GM12878 (cell line): ENCODE data around the gene ENO2. TPM values are rescaled to one million over a fixed set of nuclear protein-coding genes. Genes with fewer than 3 reads are reported as not detected.

Experiments used
- GABPA ChIP-seq: IDR thresholded peaks from 2 replicates; pipeline ENCODE4 v1.6.1; 2014; ENCODE audit warnings: antibody characterized with exemption, low read depth, mild to moderate bottlenecking, inconsistent platforms
- MEF2A ChIP-seq: IDR thresholded peaks from 2 replicates; pipeline ENCODE4 v1.6.1; 2011; ENCODE audit warnings: low read depth, mild to moderate bottlenecking, low read length, moderate library complexity; ENCODE audit not compliant: insufficient read depth
- NFIC ChIP-seq: IDR thresholded peaks from 2 replicates; pipeline ENCODE4 v1.6.1; 2012; ENCODE audit warnings: low read depth, mild to moderate bottlenecking, inconsistent platforms, low read length, moderate library complexity
- USF2 ChIP-seq: IDR thresholded peaks from 2 replicates; pipeline ENCODE4 v1.6.1; 2011; ENCODE audit warnings: low read depth, low read length, improper control_type of control experiment, borderline replicate concordance
- WRNIP1 ChIP-seq: IDR thresholded peaks from 2 replicates; pipeline ENCODE4 v1.6.1; 2011; ENCODE audit warnings: low read depth, low read length, improper control_type of control experiment, borderline replicate concordance
- ZNF592 ChIP-seq: fragments of 450-650 bp; IDR thresholded peaks from 2 replicates; pipeline ENCODE4 v1.6.1; 2017; ENCODE audit warnings: mild to moderate bottlenecking, moderate library complexity
- polyA plus RNA-seq, 11 experiments: library from polyadenylated mRNA; depleted of rRNA in 4 of 11; unstranded in 6 of 11; stranded (reverse) in 5 of 11; fragments of >200 nt; fragmentation: Nextera tagmentation in 4 of 11; fragmentation: Illumina TruSeq in 1 of 11; extraction: Ambion mirVana in 4 of 11; extraction: Trizol in 1 of 11; gene quantifications; 1 replicate in 1 of 11; 2 replicates in 10 of 11; pipeline versions ENCODE4 v1.2.1 to v1.2.3, GENCODE V29; 2011 to 2016; ENCODE audit warnings: inconsistent platforms in 2 of 11, missing spikeins in 2 of 11, low read depth in 1 of 11
- total RNA-seq, 4 experiments: library from RNA; depleted of rRNA in 3 of 4; stranded (reverse); fragments of >200 nt in 3 of 4; fragmentation: Illumina TruSeq in 1 of 4; extraction: Trizol in 1 of 4; gene quantifications; 2 replicates each; pipeline versions ENCODE4 v1.2.1 to v1.2.3, GENCODE V29; 2013 to 2021

ENO2 gene
- total and polyA plus RNA-seq, 10 of the 15 experiments (the other 5 are each of a cell fraction or from before 2014, with no cell fraction given), result 24.8 to 196 (median 43.1) TPM

GRCh38 chr12:6872073-6873048 is 42.0 kb upstream of the ENO2 start (continued):
- TF ChIP-seq GABPA (no peak), USF2 (no peak), NFIC (no peak), ZNF592 (no peak), MEF2A (no peak), WRNIP1 (no peak)
